DOHH2 (cell line): ENCODE results near the gene VAV2.

Source experiments
- CTCF ChIP-seq: fragments of 200-600 bp; sonication (generic); IDR thresholded peaks from one replicate; pipeline ENCODE4 v1.5.1; 2014; ENCODE audit warnings: antibody characterized with exemption, mild to moderate bottlenecking, low read depth, low read length; ENCODE audit not compliant: poor library complexity, severe bottlenecking
- EZH2phosphoT487 ChIP-seq: fragments of 200-600 bp; sonication (generic); IDR thresholded peaks from 2 replicates; pipeline ENCODE4 v1.6.1; 2017; ENCODE audit warnings: borderline replicate concordance, mild to moderate bottlenecking, antibody characterized with exemption, low read length, moderate library complexity, mixed read lengths

GRCh38 chr9:133913571-133914369 lies 78.4 kb downstream of the VAV2 start:
- TF ChIP-seq CTCF (no peak), EZH2phosphoT487 (no peak)
